Duodenal mucosa (tissue), 2 donors: ENCODE measurements around the gene BAHCC1.
A peak's percentile ranks its signal among the peaks of the same experiment; 100 is the strongest.

Source experiments
- H3K27ac ChIP-seq: one replicate; pipeline ENCODE4 v1.7.0; 2013; ENCODE audit warnings: low read depth, low read length
- H3K27me3 ChIP-seq, 2 donors: one replicate each; pipeline ENCODE4 v1.7.0; 2013; ENCODE audit warnings: low read length in 2 of 2, control low read depth in 1 of 2; ENCODE audit not compliant: insufficient read depth in 2 of 2, control insufficient read depth in 1 of 2
- H3K36me3 ChIP-seq, 2 donors: one replicate each; pipeline ENCODE4 v1.7.0; 2013; ENCODE audit warnings: low read length in 2 of 2, control low read depth in 1 of 2; ENCODE audit not compliant: insufficient read depth in 2 of 2, control insufficient read depth in 1 of 2
- H3K4me1 ChIP-seq, 2 donors: one replicate each; pipeline ENCODE4 v1.7.0; 2013; ENCODE audit warnings: low read length in 2 of 2, control low read depth in 1 of 2; ENCODE audit not compliant: insufficient read depth in 2 of 2, control insufficient read depth in 1 of 2
- H3K4me3 ChIP-seq, 2 donors: one replicate each; pipeline ENCODE4 v1.7.0; 2013; ENCODE audit warnings: low read length in 2 of 2, low read depth in 1 of 2
- H3K9ac ChIP-seq, 2 donors: one replicate each; pipeline ENCODE4 v1.7.0; 2013; ENCODE audit warnings: low read length in 2 of 2, low read depth in 1 of 2
- H3K9me3 ChIP-seq, 2 donors: one replicate each; pipeline ENCODE4 v1.7.0; 2013; ENCODE audit warnings: low read length in 2 of 2, control low read depth in 1 of 2; ENCODE audit not compliant: control insufficient read depth in 1 of 2

BAHCC1 gene

GRCh38 chr17:81387100-81388090 lies 7.9 kb upstream of the BAHCC1 start:
- no peaks in the 10 kb centered on the region for H3K9me3 ChIP-seq
- H3K27ac ChIP-seq = peak overlapping the region; percentile 96
- peak overlapping the region; percentile 85 to 86 for H3K9ac ChIP-seq
- H3K4me1 ChIP-seq = peaks cover 42 to 46% of the 10 kb centered on the region in 2 donors
- peaks cover 0 to 3% of the 10 kb centered on the region in 2 donors for H3K36me3 ChIP-seq
- no peaks in the 10 kb centered on the region for H3K27me3 ChIP-seq
- H3K4me3 ChIP-seq = peak overlapping the region; percentile 66 to 81

GRCh38 chr17:81388091-81388611 lies 7.1 kb upstream of the BAHCC1 start:
- Histone ChIP-seq H3K27ac (peak overlapping the region; percentile 96), H3K36me3 (peaks cover 0 to 3% of the 10 kb centered on the region in 2 donors), H3K4me1 (peaks cover 45 to 49% of the 10 kb centered on the region in 2 donors), H3K9ac (peak overlapping the region; percentile 85 to 86), H3K9me3 (no peaks in the 10 kb centered on the region), H3K4me3 (peak overlapping the region; percentile 66 to 81), H3K27me3 (no peaks in the 10 kb centered on the region)

DNA sequence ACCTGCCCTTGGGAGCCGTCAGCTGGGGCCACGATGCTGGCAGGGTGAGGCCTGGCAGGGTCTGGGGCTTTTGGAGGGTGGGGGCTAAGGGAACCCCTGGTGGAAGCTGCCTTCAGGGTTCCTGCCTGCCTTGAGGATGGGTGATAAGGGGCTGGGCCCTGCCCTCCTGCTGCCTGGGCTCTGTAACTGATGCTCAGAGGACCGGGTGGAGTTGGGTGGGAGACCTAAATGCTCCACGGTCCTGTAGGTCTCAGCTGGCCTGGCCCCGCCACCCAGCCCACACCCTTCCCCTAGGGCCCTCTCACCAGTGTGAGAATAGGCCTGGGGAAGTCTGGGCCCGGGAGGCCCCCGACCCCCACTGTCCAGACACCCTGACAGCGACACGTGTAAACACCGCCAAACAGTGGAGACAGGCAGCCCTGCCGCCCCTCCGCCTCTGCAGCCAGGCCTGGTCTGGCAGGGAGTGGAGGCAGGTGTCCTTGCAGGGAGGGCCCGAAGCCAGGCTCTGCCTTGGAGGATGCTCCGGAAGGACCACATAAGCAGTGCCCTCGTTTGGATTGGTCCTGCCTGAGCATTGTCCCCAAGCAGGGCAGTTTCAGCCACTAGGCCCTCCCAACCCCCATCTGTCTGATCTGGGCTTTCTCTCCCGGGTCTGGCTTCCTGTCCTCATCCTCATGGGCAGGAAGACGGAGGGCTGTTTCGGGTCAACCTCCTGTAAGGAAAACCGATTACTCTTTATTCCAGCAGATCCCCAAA lies 6.5 kb upstream of the BAHCC1 start:
- H3K9ac ChIP-seq = peak overlapping the region; percentile 32 to 86
- no peak overlapping the region for H3K4me3 ChIP-seq
- peaks cover 45 to 49% of the 10 kb centered on the region in 2 donors for H3K4me1 ChIP-seq
- no peaks in the 10 kb centered on the region for H3K27me3 ChIP-seq
- peak overlapping the region; percentile 32 for H3K27ac ChIP-seq
- H3K9me3 ChIP-seq = no peaks in the 10 kb centered on the region
- H3K36me3 ChIP-seq = peaks cover 0 to 3% of the 10 kb centered on the region in 2 donors

- Histone ChIP-seq H3K9me3 (no peaks in the 10 kb centered on the region), H3K36me3 (peaks cover 0 to 3% of the 10 kb centered on the region in 2 donors), H3K9ac (no peak overlapping the region), H3K4me1 (peaks cover 50 to 55% of the 10 kb centered on the region in 2 donors), H3K27me3 (no peaks in the 10 kb centered on the region), H3K27ac (peak overlapping the region; percentile 1), H3K4me3 (no peak overlapping the region)
Observed at GRCh38 chr17:81389585-81389984, 5.7 kb upstream of the BAHCC1 start.

GRCh38 chr17:81390029-81390872 lies 5.0 kb upstream of the BAHCC1 start:
- no peak overlapping the region for H3K4me3 ChIP-seq
- H3K27ac ChIP-seq = peak overlapping the region; percentile 10
- H3K9ac ChIP-seq = no peak overlapping the region
- H3K36me3 ChIP-seq = peaks cover 0 to 3% of the 10 kb centered on the region in 2 donors
- peaks cover 50 to 54% of the 10 kb centered on the region in 2 donors for H3K4me1 ChIP-seq
- no peaks in the 10 kb centered on the region for H3K27me3 ChIP-seq
- no peaks in the 10 kb centered on the region for H3K9me3 ChIP-seq

GRCh38 chr17:81390873-81391255 lies 4.4 kb upstream of the BAHCC1 start:
- H3K27ac ChIP-seq = peak overlapping the region; percentile 10
- H3K9me3 ChIP-seq = no peaks in the 10 kb centered on the region
- H3K36me3 ChIP-seq = peaks cover 0 to 3% of the 10 kb centered on the region in 2 donors
- no peak overlapping the region for H3K9ac ChIP-seq
- H3K4me3 ChIP-seq = no peak overlapping the region
- H3K27me3 ChIP-seq = no peaks in the 10 kb centered on the region
- peaks cover 43 to 48% of the 10 kb centered on the region in 2 donors for H3K4me1 ChIP-seq

DNA sequence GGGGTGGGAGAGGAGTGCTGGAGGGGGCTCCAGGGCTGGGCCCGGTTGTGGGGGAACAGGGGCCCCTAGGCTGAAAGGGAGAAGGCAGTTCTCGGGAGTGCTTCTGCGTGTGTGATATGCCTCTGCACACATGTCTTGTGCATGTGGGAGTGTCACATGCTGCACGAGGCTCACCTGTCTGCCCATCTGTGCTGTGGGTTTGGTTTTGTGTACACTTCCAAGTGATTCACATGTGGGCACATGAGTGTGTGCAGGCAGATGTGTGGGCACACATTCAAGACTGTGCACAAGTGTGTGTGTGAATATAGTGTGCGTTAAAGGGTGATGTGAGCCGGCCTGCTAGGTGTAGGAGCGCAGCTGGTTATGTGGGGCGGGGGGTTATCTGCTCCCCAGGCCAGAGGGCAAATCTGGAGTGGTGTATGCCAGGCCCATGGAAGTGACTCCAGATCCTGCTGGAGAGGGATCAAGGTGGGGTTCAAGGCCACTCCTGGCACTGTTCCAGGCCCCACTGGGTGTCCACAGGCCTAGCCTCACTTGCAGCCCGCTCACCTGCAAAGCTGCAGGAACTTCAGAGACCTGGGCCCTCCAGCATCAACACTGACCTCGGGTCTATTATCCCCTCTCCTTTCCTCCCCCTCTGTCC lies 3.8 kb upstream of the BAHCC1 start:
- H3K36me3 ChIP-seq = peaks cover 0 to 3% of the 10 kb centered on the region in 2 donors
- H3K9ac ChIP-seq = no peak overlapping the region
- H3K27me3 ChIP-seq = no peaks in the 10 kb centered on the region
- peak overlapping the region; percentile 73 for H3K27ac ChIP-seq
- peaks cover 38 to 43% of the 10 kb centered on the region in 2 donors for H3K4me1 ChIP-seq
- H3K9me3 ChIP-seq = no peaks in the 10 kb centered on the region
- H3K4me3 ChIP-seq = peak overlapping the region in 1 of 2 donors; percentile 68

DNA sequence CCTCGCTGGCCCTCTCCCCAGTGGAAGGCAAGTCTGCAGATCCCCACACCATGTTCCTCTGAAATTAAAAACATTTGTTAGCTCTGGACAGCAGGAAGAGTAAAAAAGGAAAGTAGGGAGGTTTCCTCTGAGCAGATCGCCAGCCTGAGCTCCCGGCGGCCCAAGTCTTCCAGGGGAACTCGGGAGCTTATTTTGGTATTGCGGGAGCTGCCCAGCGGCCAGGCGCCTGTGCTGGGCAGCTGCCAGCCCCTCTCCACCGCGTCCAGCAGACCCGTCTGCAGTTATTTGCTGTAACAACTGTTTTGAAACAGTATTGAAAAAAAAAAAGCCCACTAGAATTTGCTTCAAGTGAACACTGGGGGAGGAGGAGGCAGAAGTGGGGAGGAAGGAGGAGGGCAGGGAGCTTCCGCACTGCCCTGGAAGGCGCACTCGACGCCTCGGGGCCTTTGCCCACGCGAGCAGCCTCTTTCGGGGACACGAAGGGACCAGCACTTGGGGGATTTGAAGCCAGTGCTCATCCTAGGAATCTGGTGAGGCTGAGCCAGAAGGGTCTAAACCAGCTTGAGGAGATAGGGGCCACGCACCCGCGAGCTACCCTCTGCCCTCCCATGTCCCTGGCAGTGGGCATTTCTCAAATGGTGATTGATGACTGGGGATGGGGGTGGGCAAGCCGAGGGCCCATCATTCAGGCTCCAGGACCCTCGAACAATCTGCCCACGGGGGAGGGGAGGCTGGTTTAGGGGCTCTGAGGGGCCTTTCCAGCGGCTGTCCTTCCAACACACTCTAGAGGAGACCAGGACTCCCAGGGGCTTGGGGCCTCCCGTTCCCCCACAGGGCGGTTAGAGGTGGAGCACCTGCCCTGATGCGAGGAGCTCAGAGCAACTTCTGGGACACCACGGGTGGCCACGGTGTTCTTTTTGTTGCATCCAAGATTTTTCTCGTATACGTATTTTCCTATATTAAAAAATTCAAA lies 3.0 kb upstream of the BAHCC1 start:
- Histone ChIP-seq H3K9me3 (no peaks in the 10 kb centered on the region), H3K36me3 (peaks cover 0 to 3% of the 10 kb centered on the region in 2 donors), H3K27ac (peak overlapping the region; percentile 73), H3K27me3 (no peaks in the 10 kb centered on the region), H3K4me1 (peaks cover 38 to 42% of the 10 kb centered on the region in 2 donors), H3K9ac (peak overlapping the region; percentile 63 to 75), H3K4me3 (peak overlapping the region; percentile 68)
